ENCODE measurements around the gene SARNP. TPM values are rescaled to one million over a fixed set of nuclear protein-coding genes. Genes with fewer than 3 reads are reported as not detected.

The SARNP gene
- total RNA-seq, 1 donor from 2014 or later: 141 TPM

GRCh38 chr12:55847603-55848291 lies 30.2 kb upstream of the SARNP start:
- no peak for TF ChIP-seq CTCF (IDR thresholded peaks at IDR 0.05; ENCODE audit: insufficient read depth, low read length, poor library complexity, severe bottlenecking)
- no peaks in the 10 kb centered on the region for H3K27me3 ChIP-seq (ENCODE audit: control insufficient read depth, insufficient read depth, low read length)
- DNase-seq (ENCODE audit: low read depth): peak; percentile 78
- no peak overlapping the region for H3K4me3 ChIP-seq (ENCODE audit: low read depth, low read length)
- no peaks in the 10 kb centered on the region for H3K36me3 ChIP-seq (ENCODE audit: control insufficient read depth, insufficient read depth, low read length)

GRCh38 chr12:55847033-55847432 lies 29.5 kb upstream of the SARNP start:
- no peaks in the 10 kb centered on the region for H3K27me3 ChIP-seq (ENCODE audit: control insufficient read depth, insufficient read depth, low read length)
- H3K36me3 ChIP-seq (ENCODE audit: control insufficient read depth, insufficient read depth, low read length): no peaks in the 10 kb centered on the region
- H3K4me3 ChIP-seq (ENCODE audit: low read depth, low read length): no peak overlapping the region
- no peak for TF ChIP-seq CTCF (IDR thresholded peaks at IDR 0.05; ENCODE audit: insufficient read depth, low read length, poor library complexity, severe bottlenecking)
- no peak for DNase-seq (ENCODE audit: low read depth)

- no peak for TF ChIP-seq CTCF (IDR thresholded peaks at IDR 0.05; ENCODE audit: insufficient read depth, low read length, poor library complexity, severe bottlenecking)
- Histone ChIP-seq H3K4me3 (ENCODE audit: low read depth, low read length) (no peak overlapping the region), H3K27me3 (ENCODE audit: control insufficient read depth, insufficient read depth, low read length) (no peaks in the 10 kb centered on the region), H3K36me3 (ENCODE audit: control insufficient read depth, insufficient read depth, low read length) (no peaks in the 10 kb centered on the region)
- no peak for DNase-seq (ENCODE audit: low read depth)
Measured at GRCh38 chr12:55845785-55846496, 28.4 kb upstream of the SARNP start.

GRCh38 chr12:55845361-55845760 lies 27.8 kb upstream of the SARNP start:
- Histone ChIP-seq H3K4me3 (ENCODE audit: low read depth, low read length) (no peak overlapping the region), H3K36me3 (ENCODE audit: control insufficient read depth, insufficient read depth, low read length) (no peaks in the 10 kb centered on the region), H3K27me3 (ENCODE audit: control insufficient read depth, insufficient read depth, low read length) (no peaks in the 10 kb centered on the region)
- no peak for DNase-seq (ENCODE audit: low read depth)
- no peak for TF ChIP-seq CTCF (IDR thresholded peaks at IDR 0.05; ENCODE audit: insufficient read depth, low read length, poor library complexity, severe bottlenecking)

GRCh38 chr12:55844961-55845360 lies 27.4 kb upstream of the SARNP start:
- no peak for TF ChIP-seq CTCF (IDR thresholded peaks at IDR 0.05; ENCODE audit: insufficient read depth, low read length, poor library complexity, severe bottlenecking)
- no peak overlapping the region for H3K4me3 ChIP-seq (ENCODE audit: low read depth, low read length)

More at GRCh38 chr12:55844961-55845360, 27.4 kb upstream of the SARNP start:
- Histone ChIP-seq H3K36me3 (ENCODE audit: control insufficient read depth, insufficient read depth, low read length) (no peaks in the 10 kb centered on the region), H3K27me3 (ENCODE audit: control insufficient read depth, insufficient read depth, low read length) (no peaks in the 10 kb centered on the region)
- DNase-seq (ENCODE audit: low read depth): no peak

Measured in kidney epithelial cell (primary cell).